Colonic mucosa (tissue), 4 donors: ENCODE measurements around the gene LILRA1. TPM values are rescaled to one million over a fixed set of nuclear protein-coding genes. Genes with fewer than 3 reads are reported as not detected.
"Not testable (repeated sequence)": the region's sequence is repeated elsewhere in the genome, so short reads cannot be mapped to it uniquely, and the experiment has no call there.

ENCODE experiments used
- DNase-seq: peaks from one replicate; pipeline ENCODE4 v3.0.0-alpha.2; 2020
- H3K27ac ChIP-seq: fragments of 200-600 bp; one replicate; pipeline ENCODE4 v1.8.0; 2021
- H3K27me3 ChIP-seq: fragments of 200-600 bp; one replicate; pipeline ENCODE4 v1.8.0; 2021
- H3K36me3 ChIP-seq: fragments of 200-600 bp; one replicate; pipeline ENCODE4 v1.8.0; 2021
- H3K4me1 ChIP-seq: fragments of 200-600 bp; one replicate; pipeline ENCODE4 v1.8.0; 2021; ENCODE audit warnings: mild to moderate bottlenecking
- H3K4me3 ChIP-seq: fragments of 200-600 bp; one replicate; pipeline ENCODE4 v1.8.0; 2021
- H3K9ac ChIP-seq, 2 donors: one replicate each; pipeline ENCODE4 v1.7.0; 2013; ENCODE audit warnings: control low read depth in 2 of 2, low read depth in 2 of 2, low read length in 2 of 2
- H3K9me3 ChIP-seq: fragments of 200-600 bp; one replicate; pipeline ENCODE4 v1.8.0; 2021
- intact Hi-C: fragments of 100-400 bp; cut with DNase I; formaldehyde crosslinking; loops from one replicate; pipeline ENCODE4 v1.14.1; 2022
- total RNA-seq, 2 donors: library from RNA; stranded (reverse); fragmentation: NEBNext Ultra II Directional in 1 of 2; extraction: Animal tissue kit (Norgen Biotek cat#: 25700) in 1 of 2; gene quantifications; one replicate each; pipeline ENCODE4 v1.2.1, GENCODE V29; 2021
- TF ChIP-seq, protein P1 (sequence below): fragments of 200-600 bp; IDR thresholded peaks from one replicate; pipeline ENCODE4 v1.8.0; 2022; ENCODE audit warnings: antibody characterized with exemption, mild to moderate bottlenecking
- donor health status: healthy.
- donor health status: DM: no; HTN: no; CAD: no.
- donor health status: DM: no; HTN: no; CAD: no.

LILRA1 gene
- total RNA-seq, 2 donors from 2014 or later = 0.15 to 0.50 TPM

DNA sequence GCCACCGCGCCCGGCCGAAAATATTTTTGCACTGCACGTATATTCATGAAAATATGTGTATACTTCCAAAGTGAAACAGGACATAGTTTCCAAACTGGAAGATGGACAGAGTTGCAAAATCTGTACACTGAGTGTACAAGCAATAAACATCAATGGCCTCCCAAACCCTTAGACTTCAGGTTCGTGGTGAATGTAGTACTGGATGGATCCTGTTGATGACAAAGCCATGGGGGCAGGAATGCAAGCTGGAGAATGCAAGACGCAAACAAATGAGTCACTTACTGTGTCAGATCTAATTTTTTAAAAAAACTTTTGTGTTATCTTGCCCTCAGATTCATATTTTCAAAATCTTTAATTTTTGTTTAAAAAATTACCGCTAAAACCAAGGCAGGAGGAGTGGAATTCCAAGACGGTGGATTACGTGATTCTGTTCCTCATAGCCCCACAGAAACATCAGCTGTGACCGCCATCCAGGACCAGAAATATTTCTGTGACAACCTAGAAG, 32.5 kb upstream of the LILRA1 start:
- no peak overlapping the region for H3K4me3 ChIP-seq
- no peaks in the 10 kb centered on the region for H3K36me3 ChIP-seq
- H3K4me1 ChIP-seq = no peaks in the 10 kb centered on the region
- DNase-seq = no peak
- TF ChIP-seq, protein P1, sequence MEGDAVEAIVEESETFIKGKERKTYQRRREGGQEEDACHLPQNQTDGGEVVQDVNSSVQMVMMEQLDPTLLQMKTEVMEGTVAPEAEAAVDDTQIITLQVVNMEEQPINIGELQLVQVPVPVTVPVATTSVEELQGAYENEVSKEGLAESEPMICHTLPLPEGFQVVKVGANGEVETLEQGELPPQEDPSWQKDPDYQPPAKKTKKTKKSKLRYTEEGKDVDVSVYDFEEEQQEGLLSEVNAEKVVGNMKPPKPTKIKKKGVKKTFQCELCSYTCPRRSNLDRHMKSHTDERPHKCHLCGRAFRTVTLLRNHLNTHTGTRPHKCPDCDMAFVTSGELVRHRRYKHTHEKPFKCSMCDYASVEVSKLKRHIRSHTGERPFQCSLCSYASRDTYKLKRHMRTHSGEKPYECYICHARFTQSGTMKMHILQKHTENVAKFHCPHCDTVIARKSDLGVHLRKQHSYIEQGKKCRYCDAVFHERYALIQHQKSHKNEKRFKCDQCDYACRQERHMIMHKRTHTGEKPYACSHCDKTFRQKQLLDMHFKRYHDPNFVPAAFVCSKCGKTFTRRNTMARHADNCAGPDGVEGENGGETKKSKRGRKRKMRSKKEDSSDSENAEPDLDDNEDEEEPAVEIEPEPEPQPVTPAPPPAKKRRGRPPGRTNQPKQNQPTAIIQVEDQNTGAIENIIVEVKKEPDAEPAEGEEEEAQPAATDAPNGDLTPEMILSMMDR = no peak
- no peaks in the 10 kb centered on the region for H3K27me3 ChIP-seq
- intact Hi-C loops = no loop called here
- no peaks in the 10 kb centered on the region for H3K9me3 ChIP-seq
- H3K27ac ChIP-seq = no peak overlapping the region
- H3K9ac ChIP-seq = no peak overlapping the region

DNA sequence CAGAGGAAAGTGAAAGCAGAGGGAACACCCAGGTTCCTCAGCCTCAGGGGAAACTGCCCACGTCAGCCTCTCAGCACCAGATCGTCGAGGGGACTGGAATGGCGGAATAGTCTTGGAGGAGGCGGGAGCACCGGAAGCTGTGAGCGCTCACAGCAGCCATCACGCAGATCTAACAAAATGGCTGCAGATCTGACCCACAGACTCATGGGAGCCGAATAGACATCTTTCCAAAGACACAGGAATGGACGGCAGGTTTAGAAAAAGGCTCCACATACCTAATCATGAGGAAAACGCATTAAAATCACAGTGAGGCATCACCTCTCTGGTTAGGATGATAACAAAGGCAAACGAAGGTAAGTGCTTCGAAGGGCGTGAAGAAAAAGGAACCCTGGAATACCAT, 31.6 kb upstream of the LILRA1 start:
- Histone ChIP-seq H3K9me3 (no peaks in the 10 kb centered on the region), H3K4me1 (no peaks in the 10 kb centered on the region), H3K36me3 (no peaks in the 10 kb centered on the region), H3K4me3 (no peak overlapping the region), H3K27me3 (no peaks in the 10 kb centered on the region), H3K27ac (no peak overlapping the region), H3K9ac (no peak overlapping the region)
- no peak for DNase-seq
- TF ChIP-seq, protein P1 = no peak
- intact Hi-C loops = no loop called here

- H3K27me3 ChIP-seq, H3K36me3 ChIP-seq, H3K4me3 ChIP-seq, H3K9ac ChIP-seq, H3K9me3 ChIP-seq, H3K27ac ChIP-seq, H3K4me1 ChIP-seq, intact Hi-C loops, DNase-seq: not testable (repeated sequence)
Observed at GRCh38 chr19:54563206-54563605, 30.2 kb upstream of the LILRA1 start.

- H3K4me1 ChIP-seq = no peaks in the 10 kb centered on the region
- H3K9ac ChIP-seq = no peak overlapping the region
- no peak for DNase-seq
- no peaks in the 10 kb centered on the region for H3K27me3 ChIP-seq
- no peak overlapping the region for H3K4me3 ChIP-seq
- no peaks in the 10 kb centered on the region for H3K36me3 ChIP-seq
- intact Hi-C loops = loop anchor here (10.0 kb wide), 1 partner anchor 276 kb away; no protein-coding TSS in a partner anchor
- H3K27ac ChIP-seq = no peak overlapping the region
- TF ChIP-seq, protein P1 = no peak
- H3K9me3 ChIP-seq = no peaks in the 10 kb centered on the region
Observed at GRCh38 chr19:54570316-54570715, 23.1 kb upstream of the LILRA1 start.

DNA sequence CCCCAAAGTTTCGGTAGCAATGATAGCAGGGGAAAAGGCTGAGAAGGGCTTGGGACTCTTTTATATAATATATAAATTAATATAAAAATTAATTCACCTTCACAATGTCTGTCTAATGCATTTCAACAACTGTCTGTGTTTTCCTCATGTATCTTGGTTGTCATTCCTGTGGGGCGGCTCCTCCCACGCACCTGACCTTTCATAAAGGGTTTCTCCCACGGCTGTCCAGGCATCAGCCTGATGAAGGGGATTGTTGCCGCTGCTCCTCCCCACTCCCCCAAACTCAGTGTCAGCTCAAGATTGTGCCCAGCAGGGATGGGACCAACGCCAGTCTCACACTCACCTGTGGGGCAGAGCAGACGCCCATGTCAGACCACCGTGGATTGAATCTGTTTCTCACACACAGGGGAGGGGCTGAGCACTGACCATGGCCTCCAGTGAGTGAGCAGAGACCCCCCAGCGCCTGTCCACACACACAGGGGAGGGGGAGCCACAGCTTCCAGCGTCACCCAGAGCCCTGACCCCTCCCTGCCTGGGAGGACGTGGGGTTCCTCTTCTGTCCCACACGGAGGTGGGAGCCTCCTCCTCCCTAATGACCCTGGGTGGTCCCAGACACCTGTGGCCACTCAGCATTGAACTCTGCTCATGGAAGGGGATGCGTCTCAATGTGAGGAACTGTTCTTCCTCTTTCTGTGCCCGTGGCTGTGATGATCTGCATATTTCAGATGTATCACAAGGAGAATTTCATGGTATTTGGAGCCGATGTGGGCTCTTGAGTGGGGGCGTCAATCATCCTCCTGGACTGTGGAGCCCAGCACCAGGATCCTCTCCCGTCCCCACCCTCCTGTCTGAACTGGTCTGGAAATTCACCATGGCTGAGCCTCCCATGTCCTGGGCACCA, 21.5 kb upstream of the LILRA1 start:
- H3K27me3 ChIP-seq, H3K9ac ChIP-seq, H3K27ac ChIP-seq, H3K4me1 ChIP-seq, DNase-seq, H3K4me3 ChIP-seq, H3K36me3 ChIP-seq, H3K9me3 ChIP-seq: not testable (repeated sequence)
- intact Hi-C loops = loop anchor here (10.0 kb wide), 1 partner anchor 277 kb away; no protein-coding TSS in a partner anchor

- no peaks in the 10 kb centered on the region for H3K36me3 ChIP-seq
- no peaks in the 10 kb centered on the region for H3K27me3 ChIP-seq
- H3K9ac ChIP-seq = no peak overlapping the region
- no peaks in the 10 kb centered on the region for H3K4me1 ChIP-seq
- intact Hi-C loops = loop anchor here (10.0 kb wide), 1 partner anchor 278 kb away; no protein-coding TSS in a partner anchor
- DNase-seq = no peak
- H3K9me3 ChIP-seq = no peaks in the 10 kb centered on the region
- no peak overlapping the region for H3K27ac ChIP-seq
- TF ChIP-seq, protein P1 = no peak
- no peak overlapping the region for H3K4me3 ChIP-seq
Observed at GRCh38 chr19:54572696-54573311, 20.6 kb upstream of the LILRA1 start.
